Measurements from ENCODE around the gene EPS15.
"Not testable (repeated sequence)": the region's sequence is repeated elsewhere in the genome, so short reads cannot be mapped to it uniquely, and the experiment has no call there.

Gene EPS15

DNA sequence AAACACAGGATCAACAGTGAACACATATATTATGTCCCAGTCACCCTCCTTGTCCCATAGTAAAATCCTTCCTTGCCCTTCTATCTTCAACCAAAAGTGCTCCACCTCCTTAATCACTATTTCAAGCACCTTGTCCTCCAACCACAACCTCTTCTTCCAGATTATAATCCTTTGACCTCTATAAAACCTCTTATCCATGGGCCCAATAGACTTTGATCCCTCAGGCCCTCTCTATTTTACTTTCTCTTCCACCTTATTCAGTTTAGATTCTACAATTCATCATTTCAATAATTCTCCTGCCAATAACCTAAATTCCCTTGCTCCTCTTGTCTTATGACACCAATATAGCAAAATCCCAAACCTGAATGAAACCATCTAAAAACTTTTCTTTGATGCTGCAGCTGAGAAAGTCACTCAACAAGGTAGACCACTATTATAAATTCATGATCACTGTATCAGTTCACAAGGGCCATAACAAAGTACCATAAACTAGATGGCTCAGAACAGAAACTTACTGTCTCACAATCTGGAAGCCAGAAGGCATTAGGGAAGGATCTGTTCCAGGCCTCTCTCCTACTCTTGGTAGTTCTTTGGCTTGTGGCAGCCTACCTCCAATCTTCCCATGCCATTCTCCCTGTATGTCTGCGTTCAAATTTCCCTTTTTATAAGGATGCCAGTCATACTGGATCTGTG, 24.8 kb downstream of the EPS15 start:
- H3K36me3 ChIP-seq (replicated peaks) = no peaks in the 10 kb centered on the region
- H3K9me3 ChIP-seq = no peaks in the 10 kb centered on the region
- H3K4me3 ChIP-seq = no peak overlapping the region
- H3K4me1 ChIP-seq = peaks cover 6% of the 10 kb centered on the region; the same call in 1 of the 2 replicates
- DNase-seq (ENCODE audit: low spot score in 2 of 2) = no peak
- H3K27me3 ChIP-seq (ENCODE audit: low read depth) = no peaks in the 10 kb centered on the region
- in situ Hi-C loops (cut with MboI; ENCODE audit: low sequenced_read_pairs) = no loop called here

DNA sequence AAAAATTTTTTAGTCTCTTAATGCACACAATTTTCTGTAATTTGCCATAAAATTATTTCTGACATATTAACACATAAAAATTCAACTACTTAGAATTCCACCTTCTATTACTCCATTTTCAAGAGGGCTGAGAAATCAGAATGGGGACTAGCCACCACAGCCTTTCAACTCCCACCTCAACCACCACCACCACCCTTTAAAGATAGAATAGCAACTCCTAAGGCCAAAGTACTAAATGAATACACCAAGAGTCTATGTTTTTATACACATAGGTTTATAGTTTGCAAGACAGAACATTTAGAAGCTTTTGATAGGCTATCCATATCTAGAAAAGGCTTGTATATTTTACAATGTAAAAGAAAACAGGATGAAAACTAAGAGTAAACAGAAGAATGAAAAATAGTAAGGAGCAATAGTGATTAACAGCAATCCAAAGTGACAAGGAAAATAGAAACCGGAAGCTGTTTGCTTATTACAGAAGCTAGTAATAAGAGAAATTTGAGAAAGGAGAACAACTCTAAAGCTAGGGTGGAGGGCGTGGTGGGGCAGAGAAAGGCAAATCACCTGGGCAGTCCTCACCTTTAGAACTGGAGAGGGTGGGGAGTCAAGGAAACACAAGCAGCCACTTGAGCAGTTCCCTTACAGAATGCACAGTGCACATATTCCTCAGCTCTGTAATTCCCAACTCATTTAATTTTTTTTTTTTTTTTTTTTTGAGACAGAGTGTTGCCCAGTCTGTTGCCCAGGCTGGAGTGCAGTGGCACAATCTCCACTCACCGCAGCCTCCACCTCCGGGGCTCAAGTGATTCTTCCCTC, 27.7 kb downstream of the EPS15 start:
- Histone ChIP-seq H3K4me1 (peaks cover 6% of the 10 kb centered on the region; the same call in 1 of the 2 replicates), H3K9me3 (no peaks in the 10 kb centered on the region), H3K36me3 (replicated peaks) (no peaks in the 10 kb centered on the region), H3K4me3 (no peak overlapping the region), H3K27me3 (ENCODE audit: low read depth) (no peaks in the 10 kb centered on the region)
- in situ Hi-C loops (cut with MboI; ENCODE audit: low sequenced_read_pairs) = no loop called here
- no peak for DNase-seq (ENCODE audit: low spot score in 2 of 2)

DNA sequence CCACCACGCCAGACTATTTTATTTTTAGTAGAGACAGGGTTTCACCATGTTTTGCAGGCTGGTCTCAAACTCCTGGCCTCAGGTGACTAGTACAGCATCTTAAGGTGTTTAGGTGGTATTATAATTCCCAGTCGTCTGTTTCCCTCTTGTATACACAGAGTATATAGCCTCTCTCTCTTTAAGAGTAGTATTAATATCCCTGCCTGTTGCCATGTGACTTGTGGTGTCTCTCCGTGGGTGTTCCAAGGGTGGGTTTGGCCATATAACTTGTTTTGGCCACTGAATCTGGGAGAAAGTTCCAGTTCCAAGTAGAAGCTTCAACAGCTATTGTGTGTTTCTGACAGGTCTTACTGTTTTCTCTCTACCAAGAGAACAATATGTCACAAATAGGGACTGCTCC, 29.6 kb downstream of the EPS15 start:
- in situ Hi-C loops (cut with MboI; ENCODE audit: low sequenced_read_pairs) = no loop called here
- Histone ChIP-seq H3K4me3 (no peak overlapping the region), H3K9me3 (no peaks in the 10 kb centered on the region), H3K4me1 (peaks cover 3% of the 10 kb centered on the region; the same call in 1 of the 2 replicates), H3K36me3 (replicated peaks) (no peaks in the 10 kb centered on the region), H3K27me3 (ENCODE audit: low read depth) (no peaks in the 10 kb centered on the region)
- no peak for DNase-seq (ENCODE audit: low spot score in 2 of 2)

DNA sequence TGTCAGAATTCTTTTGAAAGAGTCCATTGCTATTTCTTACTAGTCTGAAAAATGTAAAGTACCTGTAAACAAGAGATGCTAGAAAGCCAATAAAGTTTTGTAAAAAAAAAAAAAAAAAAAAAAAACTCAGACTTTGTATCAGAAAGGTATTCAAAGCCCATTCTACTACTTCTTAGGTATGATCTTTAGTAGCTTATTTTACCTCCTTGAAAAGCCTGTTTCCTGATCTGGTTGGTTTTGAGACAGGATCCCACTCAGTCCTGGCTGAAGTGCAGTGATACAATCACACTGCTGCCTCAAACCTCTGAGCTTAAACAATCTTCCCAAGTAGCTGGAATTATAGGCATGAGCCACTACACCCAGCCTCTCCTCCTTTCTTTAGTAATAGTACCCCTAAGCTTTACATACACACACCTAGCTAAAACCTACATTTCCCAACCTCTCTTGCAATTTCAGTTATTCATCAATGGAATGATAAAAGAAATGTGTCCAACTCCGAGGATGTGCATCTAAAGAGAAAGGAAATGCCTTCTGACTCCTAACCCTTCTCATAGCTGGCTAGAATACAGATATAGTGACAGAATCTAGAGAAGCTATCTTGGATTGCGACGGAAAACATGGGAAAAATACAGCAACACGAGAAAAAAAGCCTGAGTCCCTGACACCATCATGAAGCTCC, 30.6 kb downstream of the EPS15 start:
- H3K36me3 ChIP-seq (replicated peaks) = no peaks in the 10 kb centered on the region
- DNase-seq (ENCODE audit: low spot score in 2 of 2) = no peak

DNA sequence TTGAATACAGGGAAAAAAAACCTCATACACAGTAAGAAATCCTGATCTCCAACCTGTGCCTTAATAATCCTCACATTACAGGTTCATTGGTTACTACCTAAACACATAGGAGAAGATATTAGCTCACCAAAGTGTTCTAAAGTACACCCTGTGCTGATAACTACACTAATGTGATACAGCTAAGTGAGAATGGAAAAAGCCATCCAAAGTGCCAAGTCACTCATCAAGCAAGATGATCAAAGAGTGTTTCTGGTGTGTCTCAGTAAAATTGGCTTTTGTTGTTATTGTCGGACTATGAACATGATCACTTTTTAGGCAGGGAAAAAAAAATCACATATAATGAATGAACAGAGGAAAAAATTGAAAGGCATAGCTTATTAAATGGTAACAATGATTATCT, 31.4 kb downstream of the EPS15 start:
- no peak overlapping the region for H3K4me3 ChIP-seq
- no peak for DNase-seq (ENCODE audit: low spot score in 2 of 2)
- no peaks in the 10 kb centered on the region for H3K27me3 ChIP-seq (ENCODE audit: low read depth)
- in situ Hi-C loops (cut with MboI; ENCODE audit: low sequenced_read_pairs) = no loop called here
- no peaks in the 10 kb centered on the region for H3K9me3 ChIP-seq
- no peaks in the 10 kb centered on the region for H3K4me1 ChIP-seq
- no peaks in the 10 kb centered on the region for H3K36me3 ChIP-seq (replicated peaks)

More for the DNA sequence above, 30.6 kb downstream of the EPS15 start:
- Histone ChIP-seq H3K27me3 (ENCODE audit: low read depth) (no peaks in the 10 kb centered on the region), H3K4me3 (no peak overlapping the region), H3K9me3 (no peaks in the 10 kb centered on the region), H3K4me1 (no peaks in the 10 kb centered on the region)
- in situ Hi-C loops (cut with MboI; ENCODE audit: low sequenced_read_pairs) = no loop called here

DNA sequence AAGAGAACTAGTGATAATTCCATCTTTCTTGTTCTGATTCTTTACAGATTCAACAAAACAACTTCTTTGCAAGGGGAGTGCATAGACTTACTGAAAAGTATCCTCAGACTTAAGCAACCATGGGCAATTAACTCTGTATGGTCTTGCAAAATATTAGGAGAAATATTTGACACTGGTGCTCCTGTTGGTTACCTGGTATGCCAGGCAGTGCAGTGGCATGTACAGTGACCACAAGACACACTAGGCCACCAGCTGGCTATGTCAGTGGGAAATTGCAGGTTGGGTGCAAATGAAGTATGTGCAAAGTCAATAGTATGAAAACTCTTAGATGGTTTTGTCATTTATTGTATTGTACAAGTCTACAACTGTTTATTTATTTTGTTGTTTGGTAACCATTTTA, 34.5 kb downstream of the EPS15 start:
- no peak overlapping the region for H3K4me3 ChIP-seq
- no peaks in the 10 kb centered on the region for H3K4me1 ChIP-seq
- H3K9me3 ChIP-seq = no peaks in the 10 kb centered on the region
- DNase-seq (ENCODE audit: low spot score in 2 of 2) = no peak
- H3K27me3 ChIP-seq (ENCODE audit: low read depth) = no peaks in the 10 kb centered on the region
- H3K36me3 ChIP-seq (replicated peaks) = peaks cover 5% of the 10 kb centered on the region; the same call in 1 of the 2 replicates
- in situ Hi-C loops (cut with MboI; ENCODE audit: low sequenced_read_pairs) = no loop called here

DNA sequence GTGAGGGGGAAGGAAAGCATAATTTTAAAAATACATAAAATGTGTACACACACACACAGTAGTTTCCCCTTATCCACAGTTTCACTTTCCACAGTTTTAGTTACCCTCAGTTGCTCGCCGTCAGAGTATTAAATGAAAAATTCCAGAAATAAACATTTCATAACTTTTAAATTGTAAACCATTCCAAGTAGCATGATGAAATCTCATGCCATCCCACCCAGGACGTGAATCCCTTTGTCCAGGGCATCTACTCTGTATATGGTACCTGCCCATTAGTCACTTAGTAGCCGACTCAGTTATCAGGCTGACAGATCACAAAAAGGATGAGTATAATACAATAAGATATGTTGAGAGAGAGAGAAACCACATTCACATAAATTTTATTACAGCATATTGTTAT, 36.2 kb downstream of the EPS15 start:
- peaks cover 5% of the 10 kb centered on the region; the same call in 1 of the 2 replicates for H3K36me3 ChIP-seq (replicated peaks)
- no peak for DNase-seq (ENCODE audit: low spot score in 2 of 2)
- no peaks in the 10 kb centered on the region for H3K9me3 ChIP-seq
- H3K4me3 ChIP-seq = no peak overlapping the region
- in situ Hi-C loops (cut with MboI; ENCODE audit: low sequenced_read_pairs) = no loop called here
- no peaks in the 10 kb centered on the region for H3K27me3 ChIP-seq (ENCODE audit: low read depth)
- H3K4me1 ChIP-seq = no peaks in the 10 kb centered on the region

DNA sequence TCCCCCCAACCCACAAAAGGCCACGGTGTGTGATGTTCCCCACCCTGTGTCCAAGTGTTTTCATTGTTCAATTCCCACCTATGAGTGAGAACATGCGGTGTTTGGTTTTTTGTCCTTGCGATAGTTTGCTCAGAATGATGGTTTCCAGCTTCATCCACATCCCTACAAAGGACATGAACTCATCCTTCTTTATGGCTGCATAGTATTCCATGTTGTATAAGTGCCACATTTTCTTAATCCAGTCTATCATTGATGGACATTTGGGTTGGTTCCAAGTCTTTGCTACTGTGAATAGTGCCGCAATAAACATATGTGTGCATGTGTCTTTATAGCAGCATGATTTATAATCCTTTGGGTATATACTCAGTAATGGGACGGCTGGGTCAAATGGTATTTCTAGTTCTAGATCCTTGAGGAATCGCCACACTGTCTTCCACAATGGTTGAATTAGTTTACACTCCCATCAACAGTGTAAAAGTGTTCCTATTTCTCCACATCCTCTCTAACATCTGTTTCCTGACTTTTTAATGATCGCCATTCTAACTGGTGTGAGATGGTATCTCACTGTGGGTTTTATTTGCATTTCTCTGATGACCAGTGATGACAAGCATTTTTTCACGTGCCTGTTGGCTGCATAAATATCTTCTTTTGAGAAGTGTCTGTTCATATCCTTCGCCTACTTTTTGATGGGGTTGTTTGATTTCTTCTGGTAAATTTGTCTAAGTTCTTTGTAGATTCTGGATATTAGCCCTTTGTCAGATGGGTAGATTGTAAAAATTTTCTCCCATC, 44.0 kb downstream of the EPS15 start:
- H3K4me1 ChIP-seq; DNase-seq (ENCODE audit: low spot score in 2 of 2); H3K27me3 ChIP-seq (ENCODE audit: low read depth); in situ Hi-C loops (cut with MboI; ENCODE audit: low sequenced_read_pairs); H3K4me3 ChIP-seq; H3K9me3 ChIP-seq: not testable (repeated sequence)
- H3K36me3 ChIP-seq (replicated peaks) = peaks cover 16% of the 10 kb centered on the region

DNA sequence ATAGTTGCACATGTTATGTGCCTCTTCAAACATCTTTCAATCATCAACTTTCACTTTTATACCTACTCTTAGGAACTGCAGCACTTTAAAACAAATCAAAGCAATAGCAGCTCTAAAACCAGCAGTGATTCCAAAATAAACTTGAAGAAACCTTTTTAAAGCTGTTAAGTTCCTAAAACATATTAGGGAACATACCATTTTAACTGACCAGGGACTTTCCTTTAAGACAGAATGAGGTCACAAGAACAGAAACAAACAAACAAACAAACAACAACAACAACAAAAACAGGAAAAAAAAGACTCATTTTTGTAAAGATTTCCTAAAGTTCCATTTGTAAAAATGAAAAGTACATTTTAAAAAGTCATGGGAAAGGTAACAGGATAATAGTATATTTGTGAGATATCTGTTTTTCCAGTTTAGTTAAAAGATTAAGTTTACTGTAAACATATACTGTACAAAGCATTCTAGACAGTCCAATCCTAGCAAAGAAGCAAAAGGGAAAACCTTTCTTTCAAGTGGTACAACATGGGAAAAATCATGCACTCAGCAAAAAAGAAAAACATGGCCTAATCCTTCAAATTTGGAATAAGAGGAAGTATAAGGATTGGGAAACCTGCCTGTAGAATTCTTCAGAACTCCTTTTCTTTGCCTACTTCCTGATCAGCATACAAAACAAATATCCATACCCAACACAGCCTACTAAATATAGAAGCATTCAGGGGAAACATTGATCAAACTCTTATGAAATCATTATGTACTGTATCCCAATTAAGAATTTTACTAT, 45.5 kb downstream of the EPS15 start:
- Histone ChIP-seq H3K4me3 (no peak overlapping the region), H3K9me3 (no peaks in the 10 kb centered on the region; the same call in 1 of the 2 replicates), H3K27me3 (ENCODE audit: low read depth) (no peaks in the 10 kb centered on the region), H3K4me1 (no peaks in the 10 kb centered on the region; the same call in 1 of the 2 replicates), H3K36me3 (replicated peaks) (peaks cover 18% of the 10 kb centered on the region)
- in situ Hi-C loops (cut with MboI; ENCODE audit: low sequenced_read_pairs) = no loop called here
- no peak for DNase-seq (ENCODE audit: low spot score in 2 of 2)

DNA sequence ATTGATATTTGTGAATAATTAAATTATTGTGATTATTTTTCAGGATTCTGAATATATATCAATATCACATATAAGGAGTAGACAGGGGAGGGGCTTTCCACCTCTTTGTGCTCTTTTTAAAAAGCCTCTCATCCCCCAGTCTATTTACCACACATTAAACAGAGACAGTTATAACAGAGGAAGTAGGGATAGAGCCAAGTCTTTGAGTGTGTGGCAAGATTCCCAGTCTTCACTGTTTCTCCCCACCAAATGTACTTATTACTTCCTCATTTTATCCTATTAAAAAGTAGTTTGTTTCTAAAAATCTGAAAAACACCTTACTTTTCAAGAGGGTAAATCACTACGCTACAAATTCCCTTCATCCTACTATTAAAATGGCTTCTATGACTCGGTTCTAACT, 46.7 kb downstream of the EPS15 start:
- Histone ChIP-seq H3K27me3 (ENCODE audit: low read depth) (no peaks in the 10 kb centered on the region), H3K9me3 (peaks cover 3% of the 10 kb centered on the region; the same call in 1 of the 2 replicates), H3K4me1 (no peaks in the 10 kb centered on the region; the same call in none of the 2 replicates), H3K4me3 (no peak overlapping the region), H3K36me3 (replicated peaks) (peaks cover 22% of the 10 kb centered on the region)
- no peak for DNase-seq (ENCODE audit: low spot score in 2 of 2)
- in situ Hi-C loops (cut with MboI; ENCODE audit: low sequenced_read_pairs) = no loop called here

DNA sequence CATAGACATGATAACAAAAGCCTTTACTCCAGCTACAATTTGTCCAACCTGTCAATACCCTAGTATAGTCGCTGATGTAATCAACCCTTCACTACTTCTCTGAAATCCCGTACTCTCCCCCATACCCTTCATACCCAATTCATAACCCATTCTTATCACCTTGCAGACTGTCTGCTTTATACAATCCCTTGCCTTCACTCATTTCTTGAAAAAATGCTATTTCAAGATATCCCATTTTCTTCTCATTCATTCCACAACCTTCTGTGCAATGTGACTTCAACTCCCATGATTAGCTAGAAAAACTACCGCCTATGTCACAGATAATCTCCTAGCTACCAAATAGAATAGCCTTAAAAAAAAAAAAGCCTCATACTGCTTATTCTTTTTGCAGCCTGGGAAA, 49.5 kb downstream of the EPS15 start:
- in situ Hi-C loops (cut with MboI; ENCODE audit: low sequenced_read_pairs) = no loop called here
- H3K4me3 ChIP-seq = no peak overlapping the region
- H3K9me3 ChIP-seq = peaks cover 4% of the 10 kb centered on the region; the same call in 1 of the 2 replicates
- H3K4me1 ChIP-seq = peaks cover 7% of the 10 kb centered on the region
- H3K27me3 ChIP-seq (ENCODE audit: low read depth) = no peaks in the 10 kb centered on the region
- DNase-seq (ENCODE audit: low spot score in 2 of 2) = no peak
- H3K36me3 ChIP-seq (replicated peaks) = peaks cover 22% of the 10 kb centered on the region

DNA sequence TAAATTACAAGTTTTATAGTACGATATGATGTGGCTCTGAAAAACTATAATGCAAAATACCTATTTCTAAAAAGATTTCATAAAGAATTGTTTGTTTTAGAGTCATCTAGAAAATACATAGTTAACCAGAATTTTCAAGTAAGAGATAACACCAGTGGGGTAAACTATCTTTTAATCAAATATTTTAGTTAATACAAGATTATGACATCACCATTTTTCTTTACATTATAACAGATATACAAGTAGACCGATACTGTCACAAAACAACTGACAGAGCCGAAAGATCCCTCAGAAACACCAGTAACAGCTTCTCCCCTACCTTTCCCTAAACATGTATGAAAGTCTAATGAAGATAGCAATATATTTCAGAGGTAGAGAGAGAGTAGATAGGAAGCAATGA, 54.2 kb downstream of the EPS15 start:
- peaks cover 10% of the 10 kb centered on the region for H3K36me3 ChIP-seq (replicated peaks)
- in situ Hi-C loops (cut with MboI; ENCODE audit: low sequenced_read_pairs) = no loop called here
- no peaks in the 10 kb centered on the region for H3K27me3 ChIP-seq (ENCODE audit: low read depth)
- H3K9me3 ChIP-seq = peaks cover 4% of the 10 kb centered on the region; the same call in 1 of the 2 replicates
- no peak overlapping the region for H3K4me3 ChIP-seq
- no peak for DNase-seq (ENCODE audit: low spot score in 2 of 2)
- peaks cover 7% of the 10 kb centered on the region for H3K4me1 ChIP-seq

DNA sequence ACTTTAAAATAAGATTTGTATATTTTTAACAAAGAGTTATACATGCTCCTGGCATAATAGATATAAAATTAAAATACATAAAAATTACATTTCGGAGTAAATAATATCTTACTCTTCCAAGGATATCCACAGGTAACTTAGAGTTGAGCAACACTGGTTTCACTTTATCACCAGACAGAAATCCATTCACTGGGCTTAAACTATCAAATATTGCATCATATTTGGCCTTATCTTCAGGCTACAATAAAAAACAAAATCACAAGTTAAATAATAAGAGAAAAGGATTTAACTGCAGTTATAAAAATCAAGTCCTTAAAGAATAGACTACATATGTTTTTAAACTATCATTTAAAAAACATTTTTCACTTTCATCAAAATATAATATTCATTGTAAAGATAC, 55.5 kb downstream of the EPS15 start:
- Histone ChIP-seq H3K9me3 (peaks cover 4% of the 10 kb centered on the region; the same call in 1 of the 2 replicates), H3K4me3 (no peak overlapping the region), H3K36me3 (replicated peaks) (peaks cover 10% of the 10 kb centered on the region), H3K27me3 (ENCODE audit: low read depth) (no peaks in the 10 kb centered on the region), H3K4me1 (peaks cover 7% of the 10 kb centered on the region)
- no peak for DNase-seq (ENCODE audit: low spot score in 2 of 2)
- in situ Hi-C loops (cut with MboI; ENCODE audit: low sequenced_read_pairs) = no loop called here
